Measurements from ENCODE around the gene RYR1.
"Not testable (repeated sequence)": the region's sequence is repeated elsewhere in the genome, so short reads cannot be mapped to it uniquely, and the experiment has no call there.

Gene RYR1

GRCh38 chr19:38551450-38551813, 117.9 kb downstream of the RYR1 start:
- Histone ChIP-seq H3K9ac (ENCODE audit: low read length) (no peak overlapping the region), H3K4me1 (ENCODE audit: control insufficient read depth, insufficient read depth, low read length) (no peaks in the 10 kb centered on the region), H3K27ac (ENCODE audit: low read depth, low read length) (no peak overlapping the region), H3K27me3 (ENCODE audit: control insufficient read depth, insufficient read depth, low read length) (no peaks in the 10 kb centered on the region), H3K4me3 (ENCODE audit: low read length) (no peak overlapping the region), H3K36me3 (ENCODE audit: control insufficient read depth, insufficient read depth, low read length) (no peaks in the 10 kb centered on the region)

DNA sequence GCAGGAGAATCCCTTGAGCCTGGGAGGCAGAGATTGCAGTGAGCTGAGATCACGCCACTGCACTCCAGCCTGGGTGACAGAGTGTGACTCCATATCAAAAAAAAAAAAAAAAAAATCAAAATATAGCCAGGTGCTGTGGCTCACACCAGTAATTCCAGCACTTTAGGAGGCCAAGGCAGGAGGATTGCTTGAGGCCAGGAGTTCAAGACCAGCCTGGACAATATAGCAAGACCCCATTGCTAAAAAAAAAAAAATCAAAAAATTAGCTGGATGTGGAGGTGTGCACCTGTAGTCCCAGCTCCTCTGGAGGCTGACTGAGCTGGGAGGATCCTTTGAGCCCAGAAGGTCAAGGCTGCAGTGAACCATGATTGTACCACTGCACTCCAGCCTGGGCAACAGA, 119.7 kb downstream of the RYR1 start:
- H3K4me3 ChIP-seq (ENCODE audit: low read length); H3K36me3 ChIP-seq (ENCODE audit: control insufficient read depth, insufficient read depth, low read length); H3K4me1 ChIP-seq (ENCODE audit: control insufficient read depth, insufficient read depth, low read length); H3K9ac ChIP-seq (ENCODE audit: low read length); H3K27ac ChIP-seq (ENCODE audit: low read depth, low read length); H3K27me3 ChIP-seq (ENCODE audit: control insufficient read depth, insufficient read depth, low read length): not testable (repeated sequence)

DNA sequence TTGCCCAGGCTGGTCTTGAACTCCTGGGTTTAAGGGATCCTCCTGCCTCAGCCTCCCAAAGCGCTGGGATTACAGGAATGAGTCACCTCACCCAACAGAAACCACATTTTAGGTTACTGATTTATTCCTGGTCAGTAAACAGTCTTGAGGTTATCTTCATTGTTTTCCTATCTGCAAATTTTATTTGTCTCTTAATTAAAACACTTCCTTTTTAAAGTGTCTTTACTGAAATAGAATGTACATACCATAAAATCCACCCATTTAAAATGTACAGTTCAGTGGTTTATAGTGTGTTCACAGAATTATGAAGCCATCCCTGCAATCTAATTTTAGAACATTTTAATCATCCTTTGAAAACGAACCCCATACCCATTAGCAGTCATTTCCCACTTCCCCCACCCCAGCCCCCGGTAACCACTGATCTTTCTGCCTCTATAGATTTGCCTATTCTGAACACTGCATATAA, 121.2 kb downstream of the RYR1 start:
- Histone ChIP-seq H3K4me3 (ENCODE audit: low read length) (no peak overlapping the region), H3K9ac (ENCODE audit: low read length) (no peak overlapping the region), H3K27me3 (ENCODE audit: control insufficient read depth, insufficient read depth, low read length) (no peaks in the 10 kb centered on the region)

GRCh38 chr19:38555200-38555599, 121.7 kb downstream of the RYR1 start:
- Histone ChIP-seq H3K9ac (ENCODE audit: low read length) (no peak overlapping the region), H3K4me1 (ENCODE audit: control insufficient read depth, insufficient read depth, low read length) (no peaks in the 10 kb centered on the region), H3K36me3 (ENCODE audit: control insufficient read depth, insufficient read depth, low read length) (no peaks in the 10 kb centered on the region), H3K27ac (ENCODE audit: low read depth, low read length) (no peak overlapping the region), H3K4me3 (ENCODE audit: low read length) (no peak overlapping the region), H3K27me3 (ENCODE audit: control insufficient read depth, insufficient read depth, low read length) (no peaks in the 10 kb centered on the region)

More for the DNA sequence above, 121.2 kb downstream of the RYR1 start:
- H3K36me3 ChIP-seq (ENCODE audit: control insufficient read depth, insufficient read depth, low read length): no peaks in the 10 kb centered on the region
- no peaks in the 10 kb centered on the region for H3K4me1 ChIP-seq (ENCODE audit: control insufficient read depth, insufficient read depth, low read length)
- H3K27ac ChIP-seq (ENCODE audit: low read depth, low read length): no peak overlapping the region

GRCh38 chr19:38556521-38557174, 123.2 kb downstream of the RYR1 start:
- Histone ChIP-seq H3K4me3 (ENCODE audit: low read length) (no peak overlapping the region), H3K27me3 (ENCODE audit: control insufficient read depth, insufficient read depth, low read length) (no peaks in the 10 kb centered on the region), H3K36me3 (ENCODE audit: control insufficient read depth, insufficient read depth, low read length) (no peaks in the 10 kb centered on the region), H3K9ac (ENCODE audit: low read length) (no peak overlapping the region), H3K27ac (ENCODE audit: low read depth, low read length) (no peak overlapping the region), H3K4me1 (ENCODE audit: control insufficient read depth, insufficient read depth, low read length) (no peaks in the 10 kb centered on the region)

DNA sequence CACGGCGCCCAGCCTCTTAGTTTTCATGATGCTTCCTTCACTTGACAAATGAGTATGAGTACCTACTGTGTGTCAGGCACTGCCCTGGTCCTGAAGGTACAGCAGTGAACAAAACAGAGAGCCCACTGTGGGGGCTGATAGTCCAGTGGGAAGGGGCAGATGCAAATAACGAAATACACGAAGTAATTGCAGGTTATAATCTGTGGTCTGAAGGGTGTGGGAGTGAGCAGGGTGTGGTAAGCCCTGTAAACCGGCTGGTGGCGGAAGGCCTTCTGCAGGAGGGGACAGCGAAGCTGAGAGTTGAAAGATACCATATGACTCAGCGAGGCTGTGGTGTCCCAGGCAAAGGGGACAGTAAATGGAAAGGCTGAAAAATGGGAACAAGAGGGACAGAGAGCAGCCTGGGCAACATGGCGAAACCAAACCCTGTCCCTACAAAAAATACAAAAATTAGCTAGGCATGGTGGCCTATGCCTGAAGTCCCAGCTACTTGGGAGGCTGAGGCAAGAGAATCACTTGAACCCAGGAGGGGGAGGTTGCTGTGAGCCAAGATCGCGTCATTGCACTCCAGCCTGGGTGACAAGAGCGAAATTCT, 123.8 kb downstream of the RYR1 start:
- no peak overlapping the region for H3K4me3 ChIP-seq (ENCODE audit: low read length)
- no peak overlapping the region for H3K9ac ChIP-seq (ENCODE audit: low read length)
- H3K27me3 ChIP-seq (ENCODE audit: control insufficient read depth, insufficient read depth, low read length): no peaks in the 10 kb centered on the region
- no peaks in the 10 kb centered on the region for H3K4me1 ChIP-seq (ENCODE audit: control insufficient read depth, insufficient read depth, low read length)
- H3K27ac ChIP-seq (ENCODE audit: low read depth, low read length): no peak overlapping the region
- no peaks in the 10 kb centered on the region for H3K36me3 ChIP-seq (ENCODE audit: control insufficient read depth, insufficient read depth, low read length)

GRCh38 chr19:38558933-38559332, 125.4 kb downstream of the RYR1 start:
- H3K27me3 ChIP-seq (ENCODE audit: control insufficient read depth, insufficient read depth, low read length); H3K27ac ChIP-seq (ENCODE audit: low read depth, low read length); H3K9ac ChIP-seq (ENCODE audit: low read length): not testable (repeated sequence)

DNA sequence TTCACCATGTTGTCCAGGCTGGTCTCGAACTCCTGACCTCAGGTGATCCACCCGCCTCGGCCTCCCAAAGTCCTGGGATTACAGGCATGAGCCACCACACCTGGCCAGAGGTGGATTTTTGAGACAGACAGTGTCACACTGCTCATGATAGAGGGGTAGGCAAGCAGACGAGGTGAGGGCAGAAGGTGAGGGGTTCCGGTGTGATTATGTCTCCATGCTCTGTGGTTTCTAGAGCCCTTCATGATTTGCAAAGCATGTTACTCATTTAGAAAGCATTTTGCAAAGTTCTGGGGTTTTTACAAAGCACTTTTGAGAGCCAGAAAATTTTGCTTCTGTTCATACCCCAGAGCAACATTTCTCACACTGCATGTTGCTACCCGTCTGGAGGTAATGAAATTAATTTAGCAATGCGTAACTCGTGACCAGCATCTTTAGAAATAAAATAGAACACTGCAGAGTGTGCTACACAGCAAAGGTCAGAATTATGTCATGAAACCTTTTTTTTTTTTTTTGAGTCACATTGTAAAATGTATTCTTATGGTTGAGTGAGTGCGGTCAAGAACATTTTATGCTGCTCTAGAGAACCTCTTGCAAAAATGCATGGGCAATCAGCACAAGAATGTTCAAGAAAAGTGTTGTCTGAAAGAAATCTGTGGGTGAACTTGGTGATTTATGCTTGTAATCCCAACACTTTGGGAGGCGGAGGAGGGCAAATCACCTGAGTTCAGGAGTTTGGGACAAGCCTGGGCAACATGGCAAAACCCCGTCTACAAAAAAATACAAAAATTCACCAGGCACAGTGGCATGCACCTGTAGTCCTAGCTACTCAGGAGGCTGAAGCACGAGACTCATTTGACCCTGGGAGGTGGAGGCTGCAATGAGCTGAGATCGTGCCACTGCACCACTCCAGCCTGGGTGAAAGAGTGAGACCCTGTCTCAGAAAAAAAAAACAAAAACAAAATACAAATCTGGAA, 126.2 kb downstream of the RYR1 start:
- Histone ChIP-seq H3K27me3 (ENCODE audit: control insufficient read depth, insufficient read depth, low read length) (peaks cover 8% of the 10 kb centered on the region), H3K36me3 (ENCODE audit: control insufficient read depth, insufficient read depth, low read length) (no peaks in the 10 kb centered on the region), H3K27ac (ENCODE audit: low read depth, low read length) (no peak overlapping the region), H3K4me1 (ENCODE audit: control insufficient read depth, insufficient read depth, low read length) (no peaks in the 10 kb centered on the region), H3K9ac (ENCODE audit: low read length) (no peak overlapping the region), H3K4me3 (ENCODE audit: low read length) (no peak overlapping the region)

More at GRCh38 chr19:38558933-38559332, 125.4 kb downstream of the RYR1 start:
- not testable (repeated sequence) for H3K4me3 ChIP-seq (ENCODE audit: low read length); H3K36me3 ChIP-seq (ENCODE audit: control insufficient read depth, insufficient read depth, low read length); H3K4me1 ChIP-seq (ENCODE audit: control insufficient read depth, insufficient read depth, low read length)

- H3K27me3 ChIP-seq (ENCODE audit: control insufficient read depth, insufficient read depth, low read length): peaks cover 8% of the 10 kb centered on the region
- H3K27ac ChIP-seq (ENCODE audit: low read depth, low read length): no peak overlapping the region
- no peak overlapping the region for H3K4me3 ChIP-seq (ENCODE audit: low read length)
- H3K36me3 ChIP-seq (ENCODE audit: control insufficient read depth, insufficient read depth, low read length): no peaks in the 10 kb centered on the region
- no peak overlapping the region for H3K9ac ChIP-seq (ENCODE audit: low read length)
- H3K4me1 ChIP-seq (ENCODE audit: control insufficient read depth, insufficient read depth, low read length): no peaks in the 10 kb centered on the region
Observed at GRCh38 chr19:38561053-38561606, 127.6 kb downstream of the RYR1 start.

GRCh38 chr19:38561658-38562057, 128.2 kb downstream of the RYR1 start:
- no peaks in the 10 kb centered on the region for H3K4me1 ChIP-seq (ENCODE audit: control insufficient read depth, insufficient read depth, low read length)
- H3K9ac ChIP-seq (ENCODE audit: low read length): no peak overlapping the region
- H3K27me3 ChIP-seq (ENCODE audit: control insufficient read depth, insufficient read depth, low read length): peaks cover 8% of the 10 kb centered on the region
- no peak overlapping the region for H3K27ac ChIP-seq (ENCODE audit: low read depth, low read length)
- no peak overlapping the region for H3K4me3 ChIP-seq (ENCODE audit: low read length)
- no peaks in the 10 kb centered on the region for H3K36me3 ChIP-seq (ENCODE audit: control insufficient read depth, insufficient read depth, low read length)

- Histone ChIP-seq H3K27me3 (ENCODE audit: control insufficient read depth, insufficient read depth, low read length) (peaks cover 8% of the 10 kb centered on the region), H3K9ac (ENCODE audit: low read length) (no peak overlapping the region), H3K4me1 (ENCODE audit: control insufficient read depth, insufficient read depth, low read length) (no peaks in the 10 kb centered on the region), H3K27ac (ENCODE audit: low read depth, low read length) (no peak overlapping the region), H3K4me3 (ENCODE audit: low read length) (no peak overlapping the region), H3K36me3 (ENCODE audit: control insufficient read depth, insufficient read depth, low read length) (no peaks in the 10 kb centered on the region)
Observed at GRCh38 chr19:38562096-38562495, 128.6 kb downstream of the RYR1 start.

GRCh38 chr19:38563475-38563874, 130.0 kb downstream of the RYR1 start:
- H3K27ac ChIP-seq (ENCODE audit: low read depth, low read length): no peak overlapping the region
- H3K36me3 ChIP-seq (ENCODE audit: control insufficient read depth, insufficient read depth, low read length): no peaks in the 10 kb centered on the region
- H3K4me1 ChIP-seq (ENCODE audit: control insufficient read depth, insufficient read depth, low read length): no peaks in the 10 kb centered on the region
- peaks cover 8% of the 10 kb centered on the region for H3K27me3 ChIP-seq (ENCODE audit: control insufficient read depth, insufficient read depth, low read length)
- no peak overlapping the region for H3K9ac ChIP-seq (ENCODE audit: low read length)
- no peak overlapping the region for H3K4me3 ChIP-seq (ENCODE audit: low read length)

All from rectal smooth muscle tissue (tissue), 1 donor.